OCI-LY7 (cell line): ENCODE data around the gene ASS1.

Experiments
- CTCF ChIP-seq: fragments of 200-600 bp; sonication (generic); conservative IDR thresholded peaks from 2 replicates; pipeline ENCODE4 v1.5.1; 2014; ENCODE audit warnings: mild to moderate bottlenecking, antibody characterized with exemption, low read length, moderate library complexity, mixed read lengths
- EZH2phosphoT487 ChIP-seq: fragments of 200-600 bp; sonication (generic); IDR thresholded peaks from 2 replicates; pipeline ENCODE4 v1.6.1; 2018; ENCODE audit warnings: low read depth, borderline replicate concordance, mild to moderate bottlenecking, mixed run types, antibody characterized with exemption, low read length, moderate library complexity, mixed read lengths

GRCh38 chr9:130459941-130460669, 15.3 kb downstream of the ASS1 start:
- TF ChIP-seq CTCF, result no peak
- no peak for TF ChIP-seq EZH2phosphoT487
